GM23338 (cell line): ENCODE measurements around the gene WDR38. TPM values are rescaled to one million over a fixed set of nuclear protein-coding genes. Genes with fewer than 3 reads are reported as not detected.

ENCODE experiments used
- ATAC-seq: fragments of 200-7000 bp; cut with Tn5 transposase; 3 replicates; pipeline ENCODE4 v1.9.1; 2020
- DNase-seq: peaks from one replicate; pipeline ENCODE4 v3.0.0-alpha.2; 2015; ENCODE audit warnings: low spot score
- H2AFZ ChIP-seq: fragments of 200-600 bp; sonication (generic); 2 replicates; pipeline ENCODE4 v1.8.0; 2016; ENCODE audit warnings: antibody characterized with exemption, mild to moderate bottlenecking, moderate library complexity
- H3F3A ChIP-seq: fragments of 200-600 bp; sonication (generic); replicated peaks from 2 replicates; pipeline ENCODE4 v1.8.0; 2017; ENCODE audit warnings: antibody characterized with exemption, mixed run types, low read depth
- H3K27ac ChIP-seq: fragments of 200-600 bp; sonication (generic); 2 replicates; pipeline ENCODE4 v1.6.1; 2016; ENCODE audit warnings: low read depth
- H3K27me3 ChIP-seq: fragments of 200-600 bp; sonication (generic); 2 replicates; pipeline ENCODE4 v1.8.0; 2016; ENCODE audit warnings: mild to moderate bottlenecking, mixed run types, moderate library complexity; ENCODE audit not compliant: insufficient read depth
- H3K36me3 ChIP-seq: fragments of 200-600 bp; sonication (generic); 2 replicates; pipeline ENCODE4 v1.8.0; 2016; ENCODE audit warnings: mild to moderate bottlenecking; ENCODE audit not compliant: insufficient read depth
- H3K4me1 ChIP-seq: fragments of 200-600 bp; sonication (generic); 2 replicates; pipeline ENCODE4 v1.8.0; 2016; ENCODE audit warnings: mild to moderate bottlenecking, moderate library complexity; ENCODE audit not compliant: insufficient read depth
- H3K4me2 ChIP-seq: fragments of 200-600 bp; sonication (generic); 2 replicates; pipeline ENCODE4 v1.7.1; 2017; ENCODE audit warnings: mixed run types
- H3K4me3 ChIP-seq: fragments of 200-600 bp; sonication (generic); 2 replicates; pipeline ENCODE4 v1.6.1; 2016; ENCODE audit warnings: mixed run types
- H3K79me2 ChIP-seq: fragments of 200-600 bp; sonication (generic); replicated peaks from 2 replicates; pipeline ENCODE4 v1.8.0; 2017; ENCODE audit warnings: mild to moderate bottlenecking; ENCODE audit not compliant: insufficient read depth
- H3K9me2 ChIP-seq: fragments of 200-600 bp; sonication (generic); 2 replicates; pipeline ENCODE4 v1.8.0; 2017; ENCODE audit not compliant: insufficient read depth
- H4K20me1 ChIP-seq: fragments of 200-600 bp; sonication (generic); replicated peaks from 2 replicates; pipeline ENCODE4 v1.8.0; 2017; ENCODE audit warnings: mild to moderate bottlenecking; ENCODE audit not compliant: insufficient read depth
- H3K27ac Mint-ChIP-seq: 2 replicates; pipeline ENCODE4 v1.8.0; 2020; ENCODE audit warnings: inconsistent platforms, mild to moderate bottlenecking, moderate library complexity, mixed read lengths
- H3K27me3 Mint-ChIP-seq: 3 replicates; pipeline ENCODE4 v1.8.0; 2022; ENCODE audit warnings: low read depth, mild to moderate bottlenecking, moderate library complexity, mixed read lengths, inconsistent platforms; ENCODE audit not compliant: insufficient read depth, poor library complexity
- H3K36me3 Mint-ChIP-seq: 3 replicates; pipeline ENCODE4 v1.8.0; 2021; ENCODE audit warnings: low read depth, mild to moderate bottlenecking, inconsistent platforms, moderate library complexity, mixed read lengths
- H3K4me1 Mint-ChIP-seq: 3 replicates; pipeline ENCODE4 v1.8.0; 2020; ENCODE audit warnings: mild to moderate bottlenecking, inconsistent platforms, mixed read lengths
- H3K4me3 Mint-ChIP-seq: 3 replicates; pipeline ENCODE4 v1.8.0; 2021; ENCODE audit warnings: moderate library complexity, mild to moderate bottlenecking, inconsistent platforms, mixed read lengths
- H3K9me3 Mint-ChIP-seq: 3 replicates; pipeline ENCODE4 v1.8.0; 2020; ENCODE audit warnings: moderate library complexity, mild to moderate bottlenecking, inconsistent platforms, mixed read lengths
- CREB1 ChIP-seq: fragments of 250-450 bp; sonication (Bioruptor Pico); IDR thresholded peaks from 2 replicates; pipeline ENCODE4 v1.5.0; 2020; ENCODE audit warnings: low read depth, mild to moderate bottlenecking, moderate library complexity
- EZH2 ChIP-seq: fragments of 200-600 bp; sonication (generic); IDR thresholded peaks from one replicate; pipeline ENCODE4 v1.8.0; 2017; ENCODE audit warnings: antibody characterized with exemption, mild to moderate bottlenecking, low read depth; ENCODE audit not compliant: unreplicated experiment
- EZH2phosphoT487 ChIP-seq: fragments of 200-600 bp; sonication (generic); IDR thresholded peaks from one replicate; pipeline ENCODE4 v1.8.1; 2018; ENCODE audit warnings: antibody characterized with exemption; ENCODE audit not compliant: unreplicated experiment
- JUNB ChIP-seq: IDR thresholded peaks from one replicate; pipeline ENCODE4 v1.6.1; 2016; ENCODE audit warnings: antibody characterized with exemption; ENCODE audit not compliant: unreplicated experiment
- NANOG ChIP-seq: IDR thresholded peaks from 2 replicates; pipeline ENCODE4 v1.6.1; 2016; ENCODE audit warnings: antibody characterized with exemption, borderline replicate concordance
- POLR2AphosphoS5 ChIP-seq: IDR thresholded peaks from 2 replicates; pipeline ENCODE4 v1.6.1; 2016; ENCODE audit warnings: antibody characterized with exemption, low read depth
- STAT1 ChIP-seq: IDR thresholded peaks from one replicate; pipeline ENCODE4 v1.6.1; 2016; ENCODE audit warnings: antibody characterized with exemption; ENCODE audit not compliant: unreplicated experiment
- ZNF114 ChIP-seq: fragments of 250-450 bp; sonication (Bioruptor Pico); IDR thresholded peaks from 2 replicates; pipeline ENCODE4 v1.5.0; 2020; ENCODE audit warnings: mild to moderate bottlenecking, moderate library complexity
- ZNF331 ChIP-seq: fragments of 250-450 bp; sonication (Bioruptor Pico); IDR thresholded peaks from 2 replicates; pipeline ENCODE4 v1.5.0; 2020; ENCODE audit warnings: low read depth, mild to moderate bottlenecking, moderate library complexity
- polyA plus RNA-seq: library from polyadenylated mRNA; unstranded; fragments of >200 nt; fragmentation: Nextera tagmentation; extraction: Ambion mirVana; gene quantifications from 2 replicates; pipeline ENCODE4 v1.2.1, GENCODE V29; 2016
- total RNA-seq: library from RNA; depleted of rRNA; stranded (reverse); fragments of >200 nt; shearing (Covaris generic); gene quantifications from 2 replicates; pipeline ENCODE4 v1.2.3, GENCODE V29; 2014
- TF ChIP-seq, protein P1 (sequence below), 2 experiments: fragments of 200-600 bp in 1 of 2; sonication (generic) in 1 of 2; conservative IDR thresholded peaks; 2 replicates each; pipeline versions ENCODE4 v1.5.1 to v1.6.1; 2016 to 2017; ENCODE audit warnings: antibody characterized with exemption in 2 of 2, low read depth in 2 of 2, mild to moderate bottlenecking in 2 of 2, moderate library complexity in 1 of 2
- TF ChIP-seq, protein P2 (sequence below): IDR thresholded peaks from one replicate; pipeline ENCODE4 v1.6.1; 2018; ENCODE audit warnings: antibody characterized with exemption; ENCODE audit not compliant: unreplicated experiment

WDR38 gene
- total and polyA plus RNA-seq, 2 experiments from 2014 or later, result not detected

DNA sequence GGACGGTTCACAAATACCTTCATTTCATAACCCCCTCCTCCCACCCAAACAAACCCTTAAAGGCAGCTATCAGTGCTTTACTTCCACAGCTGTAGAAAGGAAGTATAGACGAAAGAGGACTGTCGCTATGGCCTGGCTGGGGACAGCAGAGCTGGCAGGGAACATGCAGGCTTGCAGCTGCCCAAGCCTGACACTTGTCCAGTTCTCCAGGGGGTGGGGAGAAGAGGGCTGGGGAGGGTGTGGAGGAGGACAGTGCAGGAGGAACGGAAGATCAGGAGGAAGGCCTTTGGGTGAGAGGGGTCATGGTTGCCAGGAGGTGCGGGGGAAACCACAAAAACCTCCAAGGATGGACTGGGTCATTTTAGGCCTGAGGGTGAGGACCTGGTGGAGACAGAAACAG is 34.6 kb downstream of the WDR38 start:
- peaks cover 18% of the 10 kb centered on the region for H3K4me1 Mint-ChIP-seq
- Histone ChIP-seq H2AFZ (no peak overlapping the region), H3K79me2 (no peaks in the 10 kb centered on the region), H3K4me3 (no peak overlapping the region), H3K4me1 (no peaks in the 10 kb centered on the region), H3F3A (0 out of 2 replicates have a peak, but pooled peaks cover under 1% of the 10 kb centered on the region), H3K36me3 (0 out of 2 replicates have a peak, but pooled peaks cover 5% of the 10 kb centered on the region), H3K9me2 (no peaks in the 10 kb centered on the region), H4K20me1 (0 out of 2 replicates have a peak, but pooled peaks cover 1% of the 10 kb centered on the region), H3K27ac (no peak overlapping the region), H3K27me3 (no peaks in the 10 kb centered on the region), H3K4me2 (no peak overlapping the region)
- no peaks in the 10 kb centered on the region; the same call in 2 of the 3 replicates for H3K36me3 Mint-ChIP-seq
- DNase-seq, result no peak
- peaks cover 8% of the 10 kb centered on the region for H3K27me3 Mint-ChIP-seq
- no peak overlapping the region for H3K4me3 Mint-ChIP-seq
- no peak for ATAC-seq
- no peak overlapping the region for H3K27ac Mint-ChIP-seq
- TF ChIP-seq, protein P1, sequence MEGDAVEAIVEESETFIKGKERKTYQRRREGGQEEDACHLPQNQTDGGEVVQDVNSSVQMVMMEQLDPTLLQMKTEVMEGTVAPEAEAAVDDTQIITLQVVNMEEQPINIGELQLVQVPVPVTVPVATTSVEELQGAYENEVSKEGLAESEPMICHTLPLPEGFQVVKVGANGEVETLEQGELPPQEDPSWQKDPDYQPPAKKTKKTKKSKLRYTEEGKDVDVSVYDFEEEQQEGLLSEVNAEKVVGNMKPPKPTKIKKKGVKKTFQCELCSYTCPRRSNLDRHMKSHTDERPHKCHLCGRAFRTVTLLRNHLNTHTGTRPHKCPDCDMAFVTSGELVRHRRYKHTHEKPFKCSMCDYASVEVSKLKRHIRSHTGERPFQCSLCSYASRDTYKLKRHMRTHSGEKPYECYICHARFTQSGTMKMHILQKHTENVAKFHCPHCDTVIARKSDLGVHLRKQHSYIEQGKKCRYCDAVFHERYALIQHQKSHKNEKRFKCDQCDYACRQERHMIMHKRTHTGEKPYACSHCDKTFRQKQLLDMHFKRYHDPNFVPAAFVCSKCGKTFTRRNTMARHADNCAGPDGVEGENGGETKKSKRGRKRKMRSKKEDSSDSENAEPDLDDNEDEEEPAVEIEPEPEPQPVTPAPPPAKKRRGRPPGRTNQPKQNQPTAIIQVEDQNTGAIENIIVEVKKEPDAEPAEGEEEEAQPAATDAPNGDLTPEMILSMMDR (conservative IDR thresholded peaks at IDR 0.05; ENCODE audit: low read depth in 2 of 2), result no peak
- no peak for TF ChIP-seq POLR2AphosphoS5
- no peak for TF ChIP-seq STAT1
- no peak for TF ChIP-seq ZNF114 (CRISPR knock-in tag)
- TF ChIP-seq NANOG, result no peak
- no peaks in the 10 kb centered on the region; the same call in 2 of the 3 replicates for H3K9me3 Mint-ChIP-seq

DNA sequence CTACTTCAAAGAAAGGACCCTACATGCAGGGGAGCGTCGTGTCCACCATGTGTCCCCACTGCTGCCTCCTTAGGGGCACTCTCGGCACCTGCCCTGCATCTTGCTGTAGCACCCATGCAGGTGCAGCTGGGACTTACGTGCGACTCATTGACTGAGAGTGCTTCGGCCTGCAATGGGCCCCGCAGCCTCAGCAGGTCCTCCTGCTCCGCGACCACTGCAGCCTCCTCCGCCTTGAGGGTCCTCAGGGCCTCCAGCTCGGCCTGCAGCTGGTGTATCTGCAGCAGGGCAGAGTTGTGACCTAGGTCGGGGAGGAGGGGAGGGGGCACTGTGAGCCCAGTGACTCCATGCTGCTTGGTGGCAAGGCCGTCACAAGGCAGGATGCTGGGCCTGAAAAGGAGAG is 35.7 kb downstream of the WDR38 start:
- Mint-ChIP-seq H3K4me3 (no peak overlapping the region), H3K9me3 (no peaks in the 10 kb centered on the region; the same call in 2 of the 3 replicates), H3K27me3 (peaks cover 8% of the 10 kb centered on the region), H3K27ac (no peak overlapping the region), H3K36me3 (no peaks in the 10 kb centered on the region; the same call in 2 of the 3 replicates), H3K4me1 (peaks cover 19% of the 10 kb centered on the region)
- no peaks in the 10 kb centered on the region for H4K20me1 ChIP-seq
- no peak for DNase-seq
- no peak overlapping the region for H2AFZ ChIP-seq
- H3K4me2 ChIP-seq, result no peak overlapping the region
- no peaks in the 10 kb centered on the region for H3K27me3 ChIP-seq
- H3K36me3 ChIP-seq, result 0 out of 2 replicates have a peak, but pooled peaks cover 5% of the 10 kb centered on the region
- no peak for ATAC-seq
- peaks cover 3% of the 10 kb centered on the region; the same call in 1 of the 2 replicates for H3K4me1 ChIP-seq
- no peak overlapping the region for H3K27ac ChIP-seq
- TF ChIP-seq JUNB, result no peak
- TF ChIP-seq EZH2, result no peak
- no peak for TF ChIP-seq EZH2phosphoT487
- no peak for TF ChIP-seq ZNF331 (CRISPR knock-in tag)
- no peaks in the 10 kb centered on the region for H3F3A ChIP-seq
- H3K4me3 ChIP-seq, result no peak overlapping the region
- no peaks in the 10 kb centered on the region for H3K79me2 ChIP-seq
- no peaks in the 10 kb centered on the region for H3K9me2 ChIP-seq

DNA sequence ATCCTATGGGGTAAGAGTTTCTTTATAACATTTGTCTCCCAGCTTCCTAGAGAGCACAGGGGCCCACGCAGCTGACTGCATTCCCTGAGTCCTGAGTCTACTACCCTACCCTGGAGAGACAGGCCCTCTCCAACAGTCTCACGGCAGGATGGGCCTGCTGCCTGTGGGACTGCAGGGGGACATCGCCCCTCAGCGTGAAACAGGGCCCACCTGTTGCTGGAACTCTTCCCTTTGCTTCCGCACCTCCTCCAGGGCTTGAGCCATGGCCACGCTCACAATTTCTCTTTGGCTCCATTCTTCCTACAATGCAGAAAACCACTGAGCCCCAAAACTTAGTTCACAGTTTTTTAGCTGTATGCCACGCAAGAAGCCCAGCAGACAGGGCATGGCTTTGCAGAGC is 36.9 kb downstream of the WDR38 start:
- H3K27me3 Mint-ChIP-seq, result peaks cover 8% of the 10 kb centered on the region
- no peaks in the 10 kb centered on the region for H3K27me3 ChIP-seq
- no peak for DNase-seq

More for the DNA sequence above, 36.9 kb downstream of the WDR38 start:
- H3K4me2 ChIP-seq, result no peak overlapping the region
- Mint-ChIP-seq H3K4me1 (peaks cover 18% of the 10 kb centered on the region), H3K4me3 (no peak overlapping the region), H3K27ac (no peak overlapping the region), H3K36me3 (no peaks in the 10 kb centered on the region; the same call in 2 of the 3 replicates), H3K9me3 (no peaks in the 10 kb centered on the region; the same call in 2 of the 3 replicates)
- H3K79me2 ChIP-seq, result no peaks in the 10 kb centered on the region
- H3K4me3 ChIP-seq, result no peak overlapping the region
- 0 out of 2 replicates have a peak, but pooled peaks cover 5% of the 10 kb centered on the region for H3K36me3 ChIP-seq
- no peak for TF ChIP-seq CREB1 (CRISPR knock-in tag)
- TF ChIP-seq STAT1, result no peak
- no peak for TF ChIP-seq NANOG
- TF ChIP-seq EZH2phosphoT487, result no peak
- TF ChIP-seq, protein P2, sequence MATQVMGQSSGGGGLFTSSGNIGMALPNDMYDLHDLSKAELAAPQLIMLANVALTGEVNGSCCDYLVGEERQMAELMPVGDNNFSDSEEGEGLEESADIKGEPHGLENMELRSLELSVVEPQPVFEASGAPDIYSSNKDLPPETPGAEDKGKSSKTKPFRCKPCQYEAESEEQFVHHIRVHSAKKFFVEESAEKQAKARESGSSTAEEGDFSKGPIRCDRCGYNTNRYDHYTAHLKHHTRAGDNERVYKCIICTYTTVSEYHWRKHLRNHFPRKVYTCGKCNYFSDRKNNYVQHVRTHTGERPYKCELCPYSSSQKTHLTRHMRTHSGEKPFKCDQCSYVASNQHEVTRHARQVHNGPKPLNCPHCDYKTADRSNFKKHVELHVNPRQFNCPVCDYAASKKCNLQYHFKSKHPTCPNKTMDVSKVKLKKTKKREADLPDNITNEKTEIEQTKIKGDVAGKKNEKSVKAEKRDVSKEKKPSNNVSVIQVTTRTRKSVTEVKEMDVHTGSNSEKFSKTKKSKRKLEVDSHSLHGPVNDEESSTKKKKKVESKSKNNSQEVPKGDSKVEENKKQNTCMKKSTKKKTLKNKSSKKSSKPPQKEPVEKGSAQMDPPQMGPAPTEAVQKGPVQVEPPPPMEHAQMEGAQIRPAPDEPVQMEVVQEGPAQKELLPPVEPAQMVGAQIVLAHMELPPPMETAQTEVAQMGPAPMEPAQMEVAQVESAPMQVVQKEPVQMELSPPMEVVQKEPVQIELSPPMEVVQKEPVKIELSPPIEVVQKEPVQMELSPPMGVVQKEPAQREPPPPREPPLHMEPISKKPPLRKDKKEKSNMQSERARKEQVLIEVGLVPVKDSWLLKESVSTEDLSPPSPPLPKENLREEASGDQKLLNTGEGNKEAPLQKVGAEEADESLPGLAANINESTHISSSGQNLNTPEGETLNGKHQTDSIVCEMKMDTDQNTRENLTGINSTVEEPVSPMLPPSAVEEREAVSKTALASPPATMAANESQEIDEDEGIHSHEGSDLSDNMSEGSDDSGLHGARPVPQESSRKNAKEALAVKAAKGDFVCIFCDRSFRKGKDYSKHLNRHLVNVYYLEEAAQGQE, result no peak
- no peak for TF ChIP-seq ZNF331 (CRISPR knock-in tag)
- TF ChIP-seq ZNF114 (CRISPR knock-in tag), result no peak
- no peaks in the 10 kb centered on the region for H4K20me1 ChIP-seq
- H3K4me1 ChIP-seq, result peaks cover 9% of the 10 kb centered on the region
- no peaks in the 10 kb centered on the region for H3F3A ChIP-seq
- no peaks in the 10 kb centered on the region for H3K9me2 ChIP-seq
- no peak overlapping the region for H3K27ac ChIP-seq
- no peak overlapping the region for H2AFZ ChIP-seq
- no peak for ATAC-seq
